HG03521 (cell line): ENCODE results near the gene SAFB2.
"Not testable (repeated sequence)": the region's sequence is repeated elsewhere in the genome, so short reads cannot be mapped to it uniquely, and the experiment has no call there.

Experiments used
- ATAC-seq: cut with Tn5 transposase; IDR thresholded peaks from one replicate; pipeline ENCODE4 v1.9.1; 2021; ENCODE audit warnings: mild to moderate bottlenecking, moderate library complexity; ENCODE audit not compliant: unreplicated experiment

Gene SAFB2

GRCh38 chr19:5608766-5609165 is 13.8 kb downstream of the SAFB2 start:
- not testable (repeated sequence) for ATAC-seq

- ATAC-seq = no peak
Observed at GRCh38 chr19:5608291-5608690, 14.3 kb downstream of the SAFB2 start.

GRCh38 chr19:5607318-5608275 is 15.0 kb downstream of the SAFB2 start:
- ATAC-seq = no peak

- ATAC-seq = no peak
Observed at GRCh38 chr19:5605362-5605761, 17.2 kb downstream of the SAFB2 start.

- ATAC-seq = no peak
Observed at GRCh38 chr19:5603626-5604025, 18.9 kb downstream of the SAFB2 start.

GRCh38 chr19:5600797-5601196 is 21.8 kb downstream of the SAFB2 start:
- no peak for ATAC-seq

- no peak for ATAC-seq
Observed at GRCh38 chr19:5595745-5596144, 26.8 kb downstream of the SAFB2 start.

- no peak for ATAC-seq
Observed at GRCh38 chr19:5595129-5595528, 27.4 kb downstream of the SAFB2 start.

- ATAC-seq = no peak
Observed at GRCh38 chr19:5594521-5594950, 28.0 kb downstream of the SAFB2 start.

- ATAC-seq = no peak
Observed at GRCh38 chr19:5593343-5594255, 29.0 kb downstream of the SAFB2 start.

- no peak for ATAC-seq
Observed at GRCh38 chr19:5592531-5593342, 29.8 kb downstream of the SAFB2 start.

GRCh38 chr19:5591476-5591875 is 31.1 kb downstream of the SAFB2 start:
- ATAC-seq = no peak

- no peak for ATAC-seq
Observed at GRCh38 chr19:5590865-5591154, 31.8 kb downstream of the SAFB2 start.

- no peak for ATAC-seq
Observed at GRCh38 chr19:5590151-5590864, 32.3 kb downstream of the SAFB2 start.

GRCh38 chr19:5588906-5589676 is 33.5 kb downstream of the SAFB2 start:
- ATAC-seq = no peak

- no peak for ATAC-seq
Observed at GRCh38 chr19:5588441-5588840, 34.1 kb downstream of the SAFB2 start.

- ATAC-seq = no peak
Observed at GRCh38 chr19:5587661-5588060, 34.9 kb downstream of the SAFB2 start.

GRCh38 chr19:5587071-5587455 is 35.5 kb downstream of the SAFB2 start:
- no peak for ATAC-seq

- no peak for ATAC-seq
Observed at GRCh38 chr19:5586300-5587070, 36.1 kb downstream of the SAFB2 start.
